Measurements from ENCODE around the gene MYL9.

DNA sequence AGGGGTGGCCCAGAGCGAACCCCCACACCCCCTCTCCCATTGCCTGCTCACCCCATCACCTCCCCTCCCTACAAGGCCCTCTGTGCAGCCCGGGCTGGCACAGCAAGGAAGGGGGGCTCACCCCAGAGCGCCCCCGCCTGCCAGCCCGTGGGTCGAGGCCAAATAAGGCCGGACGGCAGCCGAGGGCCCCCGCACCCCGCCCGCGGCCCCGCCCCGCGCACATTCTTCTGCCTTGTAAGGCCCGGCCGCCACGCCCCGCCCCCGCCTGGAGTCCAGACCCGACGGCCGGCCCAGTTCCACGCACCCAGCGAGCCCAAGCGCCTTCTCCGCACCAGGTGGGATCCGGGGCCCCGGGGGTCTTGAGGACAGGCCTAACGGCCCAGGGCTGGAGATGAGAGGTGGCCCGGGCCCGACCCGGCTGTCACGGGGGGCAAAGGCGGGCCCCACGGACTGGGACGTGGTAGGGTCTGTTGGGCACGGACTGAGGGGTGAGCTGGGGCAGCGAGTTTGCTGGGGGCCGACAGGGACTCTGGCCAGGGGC, at the start of gene MYL9:
- TF ChIP-seq, protein P1, sequence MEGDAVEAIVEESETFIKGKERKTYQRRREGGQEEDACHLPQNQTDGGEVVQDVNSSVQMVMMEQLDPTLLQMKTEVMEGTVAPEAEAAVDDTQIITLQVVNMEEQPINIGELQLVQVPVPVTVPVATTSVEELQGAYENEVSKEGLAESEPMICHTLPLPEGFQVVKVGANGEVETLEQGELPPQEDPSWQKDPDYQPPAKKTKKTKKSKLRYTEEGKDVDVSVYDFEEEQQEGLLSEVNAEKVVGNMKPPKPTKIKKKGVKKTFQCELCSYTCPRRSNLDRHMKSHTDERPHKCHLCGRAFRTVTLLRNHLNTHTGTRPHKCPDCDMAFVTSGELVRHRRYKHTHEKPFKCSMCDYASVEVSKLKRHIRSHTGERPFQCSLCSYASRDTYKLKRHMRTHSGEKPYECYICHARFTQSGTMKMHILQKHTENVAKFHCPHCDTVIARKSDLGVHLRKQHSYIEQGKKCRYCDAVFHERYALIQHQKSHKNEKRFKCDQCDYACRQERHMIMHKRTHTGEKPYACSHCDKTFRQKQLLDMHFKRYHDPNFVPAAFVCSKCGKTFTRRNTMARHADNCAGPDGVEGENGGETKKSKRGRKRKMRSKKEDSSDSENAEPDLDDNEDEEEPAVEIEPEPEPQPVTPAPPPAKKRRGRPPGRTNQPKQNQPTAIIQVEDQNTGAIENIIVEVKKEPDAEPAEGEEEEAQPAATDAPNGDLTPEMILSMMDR (IDR thresholded peaks at IDR 0.05) = no peak
- TF ChIP-seq POLR2AphosphoS5 (IDR thresholded peaks at IDR 0.05) = peak; percentile 46 to 72 (median 50)
- TF ChIP-seq EP300 (IDR thresholded peaks at IDR 0.05; ENCODE audit: low read depth) = no peak
- TF ChIP-seq POLR2A (IDR thresholded peaks at IDR 0.05) = peak; percentile 41

Measured in transverse colon (tissue), 4 donors.